Measurements from ENCODE around the gene STAM.

The STAM gene

GRCh38 chr10:17765602-17766001 lies 121.7 kb downstream of the STAM start:
- no peak for TF ChIP-seq POLR2A (IDR thresholded peaks at IDR 0.05; ENCODE audit: low read depth, low read length)
- FAIRE-seq (no peak), DNase-seq (ENCODE audit: insufficient read length, low spot score) (no peak)
